SU-DHL-6 (cell line): ENCODE measurements around the gene INSL3.
"Not testable (repeated sequence)": the region's sequence is repeated elsewhere in the genome, so short reads cannot be mapped to it uniquely, and the experiment has no call there.

Experiments used
- H2AFZ ChIP-seq: fragments of 200-600 bp; sonication (generic); 2 replicates; pipeline ENCODE4 v1.6.1; 2014; ENCODE audit warnings: low read depth, mild to moderate bottlenecking, moderate library complexity, mixed read lengths, antibody characterized with exemption, low read length; ENCODE audit not compliant: severe bottlenecking
- H3F3A ChIP-seq: fragments of 200-600 bp; shearing (Covaris generic); 2 replicates; pipeline ENCODE4 v1.6.0; 2016; ENCODE audit warnings: antibody characterized with exemption, mild to moderate bottlenecking; ENCODE audit not compliant: insufficient read depth
- H3K27ac ChIP-seq: fragments of 200-600 bp; sonication (generic); 2 replicates; pipeline ENCODE4 v1.5.1; 2016; ENCODE audit warnings: low read depth, mild to moderate bottlenecking, low read length, moderate library complexity, mixed read lengths
- H3K27me3 ChIP-seq: fragments of 200-600 bp; sonication (generic), shearing (Covaris generic); 2 replicates; pipeline ENCODE4 v1.6.0; 2014; ENCODE audit warnings: mild to moderate bottlenecking, low read length
- H3K36me3 ChIP-seq: fragments of 200-600 bp; sonication (generic); 2 replicates; pipeline ENCODE4 v1.6.1; 2014; ENCODE audit warnings: mild to moderate bottlenecking, low read length, mixed read lengths
- H3K4me2 ChIP-seq: fragments of 300-600, 200-600 bp; shearing (Covaris generic), sonication (generic); 2 replicates; pipeline ENCODE4 v1.6.0; 2014; ENCODE audit warnings: low read length, low read depth, mild to moderate bottlenecking; ENCODE audit not compliant: poor library complexity, severe bottlenecking
- H3K4me3 ChIP-seq: fragments of 200-600 bp; sonication (generic); 2 replicates; pipeline ENCODE4 v1.5.1; 2014; ENCODE audit warnings: antibody characterized with exemption, low read length, mild to moderate bottlenecking, mixed read lengths; ENCODE audit not compliant: insufficient read depth, poor library complexity, severe bottlenecking
- H3K79me2 ChIP-seq: fragments of 200-600 bp; sonication (generic); 2 replicates; pipeline ENCODE4 v1.6.1; 2014; ENCODE audit warnings: mild to moderate bottlenecking, low read length, moderate library complexity; ENCODE audit not compliant: insufficient read depth
- H3K9ac ChIP-seq: fragments of 200-600 bp; sonication (generic); 2 replicates; pipeline ENCODE4 v1.7.0; 2014; ENCODE audit warnings: mild to moderate bottlenecking, low read length
- H3K9me2 ChIP-seq: fragments of 200-600 bp; sonication (generic); replicated peaks from 2 replicates; pipeline ENCODE4 v1.6.1; 2014; ENCODE audit warnings: low read length; ENCODE audit not compliant: insufficient read depth
- H3K9me3 ChIP-seq: fragments of 200-600 bp; sonication (generic); 2 replicates; pipeline ENCODE4 v1.6.1; 2014; ENCODE audit warnings: low read length, mixed read lengths; ENCODE audit not compliant: insufficient read depth
- H4K20me1 ChIP-seq: fragments of 200-600 bp; sonication (generic); 2 replicates; pipeline ENCODE4 v1.6.1; 2014; ENCODE audit warnings: low read depth, mild to moderate bottlenecking, antibody characterized with exemption, low read length, moderate library complexity, mixed read lengths
- EZH2phosphoT487 ChIP-seq: fragments of 200-600 bp; sonication (generic), shearing (Covaris generic); conservative IDR thresholded peaks from 2 replicates; pipeline ENCODE4 v1.6.1; 2018; ENCODE audit warnings: mild to moderate bottlenecking, antibody characterized with exemption, low read length, moderate library complexity, mixed read lengths
- TF ChIP-seq, protein P1 (sequence below): fragments of 200-600 bp; sonication (generic); IDR thresholded peaks from one replicate; pipeline ENCODE4 v1.5.1; 2017; ENCODE audit warnings: antibody characterized with exemption, mild to moderate bottlenecking, low read length, moderate library complexity; ENCODE audit not compliant: insufficient read depth, poor library complexity, severe bottlenecking

The INSL3 gene

DNA sequence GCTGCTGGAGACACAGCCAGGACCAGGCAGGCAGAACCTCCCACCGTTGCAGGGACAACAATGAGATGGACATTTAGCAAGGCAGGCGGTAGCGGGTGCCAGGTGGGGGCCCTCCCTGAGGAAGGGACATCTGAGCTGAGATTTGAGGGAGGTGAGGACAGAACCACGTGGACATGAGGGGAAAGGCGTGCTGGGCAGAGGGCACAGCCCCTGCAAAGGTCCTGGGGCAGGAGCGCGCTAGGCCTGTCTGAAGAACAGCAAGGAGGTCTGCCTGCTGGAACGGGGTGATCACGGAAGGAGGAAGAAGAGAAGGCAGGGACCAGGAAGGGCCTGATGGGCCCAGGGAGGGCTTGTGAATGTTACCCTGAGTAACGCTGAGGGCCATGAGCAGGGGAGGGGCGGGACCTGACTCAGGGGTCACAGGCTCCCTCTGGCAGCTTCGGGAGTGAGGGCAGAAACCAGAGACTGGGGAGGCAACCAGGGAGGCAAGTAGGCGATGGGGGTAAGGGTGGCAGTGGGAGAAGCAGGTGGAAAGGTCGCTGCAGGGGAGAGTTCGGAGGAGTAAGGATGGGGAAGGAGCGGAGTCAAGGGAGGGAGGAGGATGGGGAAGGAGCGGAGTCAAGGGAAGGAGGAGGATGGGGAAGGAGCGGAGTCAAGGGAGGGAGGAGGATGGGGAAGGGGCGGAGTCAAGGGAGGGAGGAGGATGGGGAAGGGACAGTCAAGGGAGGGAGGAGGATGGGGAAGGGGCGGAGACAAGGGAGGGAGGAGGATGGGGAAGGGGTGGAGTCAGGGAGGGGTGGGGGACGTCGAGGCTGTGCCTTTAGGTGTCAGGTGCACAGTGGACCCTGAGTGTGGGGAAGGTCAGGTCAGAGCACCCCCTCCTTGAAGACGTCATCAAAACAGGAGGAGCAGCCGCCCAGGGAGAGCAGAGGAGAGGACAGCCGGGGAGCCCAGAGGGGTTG lies 42.1 kb downstream of the INSL3 start:
- Histone ChIP-seq H3K36me3 (no peaks in the 10 kb centered on the region), H3K27ac (no peak overlapping the region), H4K20me1 (no peaks in the 10 kb centered on the region), H3K4me2 (no peak overlapping the region), H3F3A (peaks cover 7% of the 10 kb centered on the region; the same call in 1 of the 2 replicates), H3K4me3 (no peak overlapping the region), H3K27me3 (no peaks in the 10 kb centered on the region), H3K79me2 (no peaks in the 10 kb centered on the region), H2AFZ (no peak overlapping the region), H3K9ac (no peak overlapping the region), H3K9me3 (no peaks in the 10 kb centered on the region), H3K9me2 (no peaks in the 10 kb centered on the region)
- TF ChIP-seq EZH2phosphoT487 = no peak
- TF ChIP-seq, protein P1, sequence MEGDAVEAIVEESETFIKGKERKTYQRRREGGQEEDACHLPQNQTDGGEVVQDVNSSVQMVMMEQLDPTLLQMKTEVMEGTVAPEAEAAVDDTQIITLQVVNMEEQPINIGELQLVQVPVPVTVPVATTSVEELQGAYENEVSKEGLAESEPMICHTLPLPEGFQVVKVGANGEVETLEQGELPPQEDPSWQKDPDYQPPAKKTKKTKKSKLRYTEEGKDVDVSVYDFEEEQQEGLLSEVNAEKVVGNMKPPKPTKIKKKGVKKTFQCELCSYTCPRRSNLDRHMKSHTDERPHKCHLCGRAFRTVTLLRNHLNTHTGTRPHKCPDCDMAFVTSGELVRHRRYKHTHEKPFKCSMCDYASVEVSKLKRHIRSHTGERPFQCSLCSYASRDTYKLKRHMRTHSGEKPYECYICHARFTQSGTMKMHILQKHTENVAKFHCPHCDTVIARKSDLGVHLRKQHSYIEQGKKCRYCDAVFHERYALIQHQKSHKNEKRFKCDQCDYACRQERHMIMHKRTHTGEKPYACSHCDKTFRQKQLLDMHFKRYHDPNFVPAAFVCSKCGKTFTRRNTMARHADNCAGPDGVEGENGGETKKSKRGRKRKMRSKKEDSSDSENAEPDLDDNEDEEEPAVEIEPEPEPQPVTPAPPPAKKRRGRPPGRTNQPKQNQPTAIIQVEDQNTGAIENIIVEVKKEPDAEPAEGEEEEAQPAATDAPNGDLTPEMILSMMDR = no peak

DNA sequence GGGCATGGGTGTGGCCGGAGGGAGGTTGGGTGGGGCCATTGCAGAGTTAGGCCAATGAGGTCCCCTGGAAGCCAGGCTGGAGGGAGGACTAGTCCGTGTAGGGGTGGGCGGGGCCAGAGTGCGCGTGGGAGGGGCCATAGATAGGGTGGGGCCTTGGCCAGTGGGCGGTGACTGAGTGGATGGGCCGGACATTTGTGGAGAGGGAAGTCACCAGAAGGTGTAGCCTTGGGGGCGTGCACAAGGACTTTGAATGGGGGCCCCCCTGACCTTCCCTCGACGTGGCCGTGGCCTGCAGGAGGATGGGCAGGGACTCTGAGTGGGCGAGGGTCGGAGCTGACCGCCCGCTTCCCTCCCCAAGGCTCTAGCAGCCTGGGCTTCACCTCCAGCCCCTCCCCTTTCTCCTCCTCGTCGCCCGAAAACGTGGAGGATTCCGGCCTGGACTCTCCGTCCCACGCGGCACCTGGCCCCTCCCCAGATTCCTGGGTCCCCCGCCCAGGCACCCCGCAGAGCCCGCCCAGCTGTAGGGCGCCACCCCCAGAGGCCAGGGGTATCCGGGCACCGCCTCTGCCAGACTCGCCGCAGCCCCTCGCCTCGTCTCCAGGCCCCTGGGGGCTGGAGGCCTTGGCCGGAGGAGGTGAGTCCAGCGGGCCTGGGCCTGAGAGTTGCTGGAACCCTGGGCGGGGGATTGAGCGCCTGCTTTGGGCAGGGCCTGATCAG lies 42.9 kb downstream of the INSL3 start:
- no peaks in the 10 kb centered on the region for H4K20me1 ChIP-seq
- H3K79me2 ChIP-seq = no peaks in the 10 kb centered on the region
- no peaks in the 10 kb centered on the region for H3K9me3 ChIP-seq
- H3K9ac ChIP-seq = no peak overlapping the region
- no peak overlapping the region for H3K4me3 ChIP-seq
- H2AFZ ChIP-seq = no peak overlapping the region
- no peak overlapping the region for H3K4me2 ChIP-seq
- no peaks in the 10 kb centered on the region for H3K36me3 ChIP-seq
- no peaks in the 10 kb centered on the region for H3K27me3 ChIP-seq
- peaks cover 7% of the 10 kb centered on the region; the same call in 1 of the 2 replicates for H3F3A ChIP-seq
- H3K27ac ChIP-seq = no peak overlapping the region
- no peak for TF ChIP-seq EZH2phosphoT487
- TF ChIP-seq, protein P1 = no peak
- H3K9me2 ChIP-seq = no peaks in the 10 kb centered on the region

DNA sequence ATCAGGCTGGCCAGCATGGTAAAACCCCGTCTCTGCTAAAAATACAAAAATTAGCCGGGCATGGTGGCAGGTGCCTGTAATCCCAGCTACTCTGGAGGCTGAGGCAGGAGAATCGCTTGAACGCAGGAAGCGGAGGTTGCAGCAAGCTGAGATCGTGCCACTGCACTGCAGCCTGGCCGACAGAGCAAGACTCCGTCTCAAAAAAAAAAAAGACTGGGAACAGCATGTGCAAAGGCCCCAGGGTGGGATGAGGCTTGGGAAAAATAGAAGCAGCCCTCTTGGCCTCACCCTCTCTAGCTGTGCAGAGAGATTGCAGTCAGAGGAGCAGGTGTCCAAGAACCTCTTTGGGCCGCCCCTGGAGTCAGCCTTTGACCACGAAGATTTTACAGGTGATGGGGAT lies 43.5 kb downstream of the INSL3 start:
- not testable (repeated sequence) for H4K20me1 ChIP-seq

More for the DNA sequence above, 43.5 kb downstream of the INSL3 start:
- not testable (repeated sequence) for H3K27ac ChIP-seq, H3K79me2 ChIP-seq, H3K36me3 ChIP-seq, H3K9me2 ChIP-seq, H3K4me2 ChIP-seq, H3F3A ChIP-seq, H3K9me3 ChIP-seq, H2AFZ ChIP-seq, H3K9ac ChIP-seq, H3K27me3 ChIP-seq, H3K4me3 ChIP-seq
